Ovary (tissue), 3 donors: Measurements from ENCODE around the gene ZNF397.

ENCODE experiments used
- CTCF ChIP-seq, 3 donors: fragments of 450-650 bp in 2 of 3; fragments of 200-600 bp in 1 of 3; IDR thresholded peaks; one replicate each; pipeline versions ENCODE4 v1.5.1 to v1.8.0; 2016 to 2022; ENCODE audit warnings: antibody characterized with exemption in 3 of 3, mild to moderate bottlenecking in 1 of 3
- EP300 ChIP-seq: sonication (generic); formaldehyde crosslinking; IDR thresholded peaks from one replicate; pipeline ENCODE4 v1.6.1; 2017; ENCODE audit warnings: antibody characterized with exemption
- POLR2A ChIP-seq: fragments of 450-650 bp; IDR thresholded peaks from one replicate; pipeline ENCODE4 v1.6.1; 2017; ENCODE audit warnings: antibody characterized with exemption, mild to moderate bottlenecking, moderate library complexity
- donor health status: DM: no; HTN: no; CAD: no.

GRCh38 chr18:35296060-35296459 lies 55.2 kb downstream of the ZNF397 start:
- TF ChIP-seq POLR2A (no peak), CTCF (IDR thresholded peaks at IDR 0.05) (no peak), EP300 (no peak)
